SK-N-MC (cell line): ENCODE data around the gene GAL3ST1.
"Not testable (repeated sequence)": the region's sequence is repeated elsewhere in the genome, so short reads cannot be mapped to it uniquely, and the experiment has no call there.

ENCODE experiments used
- DNase-seq: peaks from one replicate; pipeline ENCODE4 v3.0.0-alpha.2; 2011; ENCODE audit warnings: low read depth, low spot score
- H3K27ac ChIP-seq: fragments of 200-600 bp; sonication (generic); 2 replicates; pipeline ENCODE4 v1.5.1; 2016; ENCODE audit warnings: mixed run types
- H3K36me3 ChIP-seq: fragments of 200-600 bp; sonication (generic); 2 replicates; pipeline ENCODE4 v1.6.1; 2017; ENCODE audit warnings: antibody characterized with exemption, low read length, mixed read lengths; ENCODE audit not compliant: insufficient read depth
- H3K4me3 ChIP-seq: fragments of 200-600 bp; sonication (generic); 2 replicates; pipeline ENCODE4 v1.5.1; 2016
- H3K9ac ChIP-seq: fragments of 200-600 bp; sonication (generic); 2 replicates; pipeline ENCODE4 v1.8.0; 2017; ENCODE audit warnings: mixed run types, mixed read lengths; ENCODE audit not compliant: insufficient read length
- H3K9me3 ChIP-seq: fragments of 200-600 bp; sonication (generic); 2 replicates; pipeline ENCODE4 v1.6.1; 2017; ENCODE audit warnings: low read depth, mild to moderate bottlenecking, antibody characterized with exemption, low read length, moderate library complexity, mixed read lengths
- EZH2 ChIP-seq: fragments of 200-600 bp; sonication (generic); IDR thresholded peaks from one replicate; pipeline ENCODE4 v1.6.1; 2017; ENCODE audit warnings: antibody characterized with exemption
- FOXP2 ChIP-seq: optimal IDR thresholded peaks from 2 replicates; pipeline ENCODE3; 2011; ENCODE audit warnings: mild to moderate bottlenecking, moderate library complexity; ENCODE audit not compliant: insufficient read depth; ENCODE audit errors: extremely low read length, control extremely low read depth
- POLR2AphosphoS5 ChIP-seq: IDR thresholded peaks from 2 replicates; pipeline ENCODE4 v1.6.1; 2012; ENCODE audit warnings: mild to moderate bottlenecking, low read depth, low read length, borderline replicate concordance

The GAL3ST1 gene

GRCh38 chr22:30562366-30562765, 12.1 kb downstream of the GAL3ST1 start:
- no peak overlapping the region for H3K27ac ChIP-seq
- H3K4me3 ChIP-seq: no peak overlapping the region
- DNase-seq: no peak
- no peak overlapping the region for H3K9ac ChIP-seq
- H3K9me3 ChIP-seq: no peaks in the 10 kb centered on the region
- H3K36me3 ChIP-seq: no peaks in the 10 kb centered on the region
- no peak for TF ChIP-seq EZH2

- no peaks in the 10 kb centered on the region for H3K9me3 ChIP-seq
- TF ChIP-seq POLR2AphosphoS5: no peak
- no peak for TF ChIP-seq FOXP2
- TF ChIP-seq EZH2: no peak
- no peak for DNase-seq
- no peaks in the 10 kb centered on the region for H3K36me3 ChIP-seq
- no peak overlapping the region for H3K27ac ChIP-seq
- no peak overlapping the region for H3K4me3 ChIP-seq
- no peak overlapping the region for H3K9ac ChIP-seq
Observed at GRCh38 chr22:30561402-30562189, 12.9 kb downstream of the GAL3ST1 start.

- H3K4me3 ChIP-seq, DNase-seq, H3K36me3 ChIP-seq, H3K9ac ChIP-seq, H3K27ac ChIP-seq, H3K9me3 ChIP-seq: not testable (repeated sequence)
Observed at GRCh38 chr22:30560643-30561202, 13.7 kb downstream of the GAL3ST1 start.

GRCh38 chr22:30559889-30560288, 14.6 kb downstream of the GAL3ST1 start:
- TF ChIP-seq POLR2AphosphoS5: no peak
- TF ChIP-seq EZH2: no peak
- Histone ChIP-seq H3K4me3 (no peak overlapping the region), H3K9ac (no peak overlapping the region), H3K9me3 (no peaks in the 10 kb centered on the region), H3K27ac (no peak overlapping the region), H3K36me3 (no peaks in the 10 kb centered on the region)
- no peak for DNase-seq

GRCh38 chr22:30557243-30557642, 17.2 kb downstream of the GAL3ST1 start:
- Histone ChIP-seq H3K9ac (no peak overlapping the region), H3K4me3 (no peak overlapping the region), H3K36me3 (no peaks in the 10 kb centered on the region), H3K9me3 (no peaks in the 10 kb centered on the region), H3K27ac (no peak overlapping the region)
- no peak for DNase-seq
- TF ChIP-seq POLR2AphosphoS5 (no peak), FOXP2 (no peak), EZH2 (no peak)

GRCh38 chr22:30556388-30556787, 18.1 kb downstream of the GAL3ST1 start:
- TF ChIP-seq EZH2 (no peak), FOXP2 (no peak), POLR2AphosphoS5 (no peak)
- no peaks in the 10 kb centered on the region for H3K9me3 ChIP-seq
- H3K9ac ChIP-seq: no peak overlapping the region
- no peaks in the 10 kb centered on the region for H3K36me3 ChIP-seq
- H3K27ac ChIP-seq: no peak overlapping the region
- no peak overlapping the region for H3K4me3 ChIP-seq
- no peak for DNase-seq

GRCh38 chr22:30555282-30556210, 18.9 kb downstream of the GAL3ST1 start:
- Histone ChIP-seq H3K36me3 (no peaks in the 10 kb centered on the region), H3K27ac (no peak overlapping the region), H3K9ac (no peak overlapping the region), H3K9me3 (no peaks in the 10 kb centered on the region), H3K4me3 (no peak overlapping the region)
- no peak for DNase-seq
- TF ChIP-seq EZH2 (no peak), POLR2AphosphoS5 (no peak), FOXP2 (no peak)

- Histone ChIP-seq H3K27ac (no peak overlapping the region), H3K36me3 (no peaks in the 10 kb centered on the region), H3K9me3 (no peaks in the 10 kb centered on the region), H3K4me3 (no peak overlapping the region), H3K9ac (no peak overlapping the region)
- TF ChIP-seq FOXP2 (no peak), EZH2 (no peak), POLR2AphosphoS5 (no peak)
- no peak for DNase-seq
Observed at GRCh38 chr22:30553971-30554370, 20.5 kb downstream of the GAL3ST1 start.

GRCh38 chr22:30552719-30553118, 21.7 kb downstream of the GAL3ST1 start:
- H3K4me3 ChIP-seq: no peak overlapping the region
- no peaks in the 10 kb centered on the region for H3K9me3 ChIP-seq
- no peaks in the 10 kb centered on the region for H3K36me3 ChIP-seq
- no peak for DNase-seq
- H3K9ac ChIP-seq: no peak overlapping the region
- TF ChIP-seq POLR2AphosphoS5: no peak
- no peak for TF ChIP-seq EZH2
- no peak for TF ChIP-seq FOXP2
- H3K27ac ChIP-seq: no peak overlapping the region

- not testable (repeated sequence) for H3K9ac ChIP-seq, H3K27ac ChIP-seq, DNase-seq, H3K4me3 ChIP-seq, H3K9me3 ChIP-seq, H3K36me3 ChIP-seq
Observed at GRCh38 chr22:30551813-30552212, 22.7 kb downstream of the GAL3ST1 start.
